Gastrocnemius medialis (tissue), 4 donors: ENCODE results near the gene CDK11B. TPM values are rescaled to one million over a fixed set of nuclear protein-coding genes. Genes with fewer than 3 reads are reported as not detected.

ENCODE experiments used
- ATAC-seq, 2 donors: fragments of 150-250 bp; one replicate each; pipeline ENCODE4 v1.9.1; 2016
- DNase-seq, 2 donors: peaks; one replicate each; pipeline ENCODE4 v3.0.0-alpha.2; 2019
- H3K27ac ChIP-seq, 4 donors: fragments of 200-600 bp; sonication (generic); 1 replicate in 1 of 4; 2 replicates in 3 of 4; pipeline ENCODE4 v1.5.1; 2016 to 2018; ENCODE audit warnings: mild to moderate bottlenecking in 2 of 4, moderate library complexity in 1 of 4
- H3K27me3 ChIP-seq, 3 donors: fragments of 200-600 bp; sonication (generic) in 2 of 3; 1 replicate in 1 of 3; 2 replicates in 2 of 3; pipeline versions ENCODE4 v1.5.1 to v1.6.0; 2016 to 2019; ENCODE audit warnings: mild to moderate bottlenecking in 1 of 3, moderate library complexity in 1 of 3
- H3K36me3 ChIP-seq, 2 donors: fragments of 200-600 bp; sonication (generic) in 1 of 2; one replicate each; pipeline ENCODE4 v1.5.1; 2017 to 2018
- H3K4me1 ChIP-seq, 2 donors: fragments of 200-600 bp; sonication (generic) in 1 of 2; one replicate each; pipeline ENCODE4 v1.5.1; 2016 to 2017; ENCODE audit warnings: mild to moderate bottlenecking in 2 of 2
- H3K4me3 ChIP-seq, 4 donors: fragments of 200-600 bp; sonication (generic) in 3 of 4; 1 replicate in 1 of 4; 2 replicates in 3 of 4; pipeline ENCODE4 v1.5.1; 2016 to 2019; ENCODE audit warnings: mild to moderate bottlenecking in 2 of 4
- H3K9me3 ChIP-seq, 3 donors: fragments of 200-600 bp; sonication (generic) in 2 of 3; 1 replicate in 1 of 3; 2 replicates in 2 of 3; pipeline ENCODE4 v1.5.1; 2016 to 2019
- POLR2A ChIP-seq, 2 donors: fragments of 450-650 bp; IDR thresholded peaks; one replicate each; pipeline ENCODE4 v1.6.1; 2017; ENCODE audit warnings: antibody characterized with exemption in 2 of 2, mild to moderate bottlenecking in 2 of 2, moderate library complexity in 2 of 2
- in situ Hi-C, 4 donors: fragments of 200-750 bp; cut with MboI; loops; one replicate each; pipeline versions ENCODE4 v1.15.0 to v1.8.0; 2017; ENCODE audit warnings: low sequenced_read_pairs in 4 of 4
- intact Hi-C: fragments of 100-400 bp; cut with DNase I; formaldehyde crosslinking; loops from one replicate; pipeline ENCODE4 v1.15.1; 2023; ENCODE audit warnings: low total_unique reads
- total RNA-seq, 4 donors: library from RNA; depleted of rRNA; stranded (reverse); fragments of >200 nt; gene quantifications; one replicate each; pipeline versions ENCODE4 v1.1.0 to v1.2.3, GENCODE V29; 2016
- TF ChIP-seq, protein P1 (sequence below), 5 experiments: fragments of 450-650 bp in 3 of 5; fragments of 200-600 bp in 2 of 5; sonication (generic) in 2 of 5; IDR thresholded peaks in 4 of 5; conservative IDR thresholded peaks in 1 of 5; 1 replicate in 4 of 5; 2 replicates in 1 of 5; pipeline ENCODE4 v1.5.1; 2016 to 2019; ENCODE audit warnings: antibody characterized with exemption in 5 of 5, mild to moderate bottlenecking in 3 of 5, moderate library complexity in 3 of 5

Gene CDK11B
- total RNA-seq, 4 donors from 2014 or later = 19.5 to 49.0 (median 42.2) TPM

DNA sequence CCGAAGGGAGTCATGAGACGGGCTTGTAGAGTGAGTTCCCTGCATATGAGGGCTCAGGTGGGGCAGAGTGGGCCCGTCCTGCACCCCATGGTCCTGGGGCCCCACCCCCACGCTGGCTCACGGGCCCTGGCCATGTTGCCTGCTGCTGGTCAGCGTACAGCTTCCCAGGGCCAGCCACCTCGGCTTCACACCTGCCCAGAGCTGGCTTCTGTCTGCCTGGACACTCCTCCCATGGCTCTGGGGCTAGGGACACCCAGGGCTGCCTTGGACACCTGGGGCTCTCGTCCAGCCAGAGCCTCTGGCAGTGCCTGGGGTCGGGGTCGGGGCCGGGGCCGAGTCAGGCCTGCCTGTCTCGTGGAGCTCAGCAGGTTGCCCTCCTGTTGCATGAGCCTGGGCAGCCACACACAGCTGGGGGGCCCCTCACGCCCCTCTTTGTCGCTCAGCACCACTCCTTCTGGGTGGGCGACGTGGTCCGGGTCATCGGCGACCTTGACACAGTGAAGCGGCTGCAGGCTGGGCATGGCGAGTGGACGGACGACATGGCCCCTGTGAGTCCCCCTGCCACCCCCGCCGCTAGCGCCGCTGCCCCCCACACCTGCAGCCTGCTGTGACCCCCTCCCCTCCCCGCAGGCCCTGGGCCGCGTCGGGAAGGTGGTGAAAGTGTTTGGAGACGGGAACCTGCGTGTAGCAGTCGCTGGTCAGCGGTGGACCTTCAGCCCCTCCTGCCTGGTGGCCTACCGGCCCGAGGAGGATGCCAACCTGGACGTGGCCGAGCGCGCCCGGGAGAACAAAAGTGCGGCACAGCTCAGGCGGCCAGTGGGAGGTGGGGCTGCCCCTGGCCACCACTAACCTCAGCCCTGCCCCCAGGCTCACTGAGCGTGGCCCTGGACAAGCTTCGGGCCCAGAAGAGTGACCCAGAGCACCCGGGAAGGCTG is 32.3 kb downstream of the CDK11B start:
- TF ChIP-seq, protein P1, sequence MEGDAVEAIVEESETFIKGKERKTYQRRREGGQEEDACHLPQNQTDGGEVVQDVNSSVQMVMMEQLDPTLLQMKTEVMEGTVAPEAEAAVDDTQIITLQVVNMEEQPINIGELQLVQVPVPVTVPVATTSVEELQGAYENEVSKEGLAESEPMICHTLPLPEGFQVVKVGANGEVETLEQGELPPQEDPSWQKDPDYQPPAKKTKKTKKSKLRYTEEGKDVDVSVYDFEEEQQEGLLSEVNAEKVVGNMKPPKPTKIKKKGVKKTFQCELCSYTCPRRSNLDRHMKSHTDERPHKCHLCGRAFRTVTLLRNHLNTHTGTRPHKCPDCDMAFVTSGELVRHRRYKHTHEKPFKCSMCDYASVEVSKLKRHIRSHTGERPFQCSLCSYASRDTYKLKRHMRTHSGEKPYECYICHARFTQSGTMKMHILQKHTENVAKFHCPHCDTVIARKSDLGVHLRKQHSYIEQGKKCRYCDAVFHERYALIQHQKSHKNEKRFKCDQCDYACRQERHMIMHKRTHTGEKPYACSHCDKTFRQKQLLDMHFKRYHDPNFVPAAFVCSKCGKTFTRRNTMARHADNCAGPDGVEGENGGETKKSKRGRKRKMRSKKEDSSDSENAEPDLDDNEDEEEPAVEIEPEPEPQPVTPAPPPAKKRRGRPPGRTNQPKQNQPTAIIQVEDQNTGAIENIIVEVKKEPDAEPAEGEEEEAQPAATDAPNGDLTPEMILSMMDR (IDR thresholded peaks at IDR 0.05 in 4 of 5, conservative IDR thresholded peaks at IDR 0.05 in 1 of 5) = no peak
- TF ChIP-seq POLR2A (IDR thresholded peaks at IDR 0.05) = no peak
- intact Hi-C loops (no loop called here), in situ Hi-C loops (no loop called here)
- Histone ChIP-seq H3K27me3 (peaks cover 0 to 2% (median 0%) of the 10 kb centered on the region in 3 donors), H3K36me3 (peaks cover 0 to 18% of the 10 kb centered on the region in 2 donors), H3K9me3 (no peaks in the 10 kb centered on the region), H3K4me3 (no peak overlapping the region), H3K4me1 (peaks cover 18 to 29% of the 10 kb centered on the region in 2 donors), H3K27ac (no peak overlapping the region)
- DNase-seq = no peak
- no peak for ATAC-seq

- Histone ChIP-seq H3K9me3 (no peaks in the 10 kb centered on the region), H3K36me3 (peaks cover 0 to 18% of the 10 kb centered on the region in 2 donors), H3K27me3 (no peaks in the 10 kb centered on the region), H3K27ac (no peak overlapping the region), H3K4me3 (no peak overlapping the region), H3K4me1 (peaks cover 24 to 36% of the 10 kb centered on the region in 2 donors)
- TF ChIP-seq POLR2A (IDR thresholded peaks at IDR 0.05) = no peak
- TF ChIP-seq, protein P1 (IDR thresholded peaks at IDR 0.05 in 4 of 5, conservative IDR thresholded peaks at IDR 0.05 in 1 of 5) = no peak
- DNase-seq = no peak
- in situ Hi-C loops (no loop called here), intact Hi-C loops (no loop called here)
- ATAC-seq = no peak
These were observed 33.0 kb downstream of the CDK11B start for GRCh38 chr1:1625824-1626206.

DNA sequence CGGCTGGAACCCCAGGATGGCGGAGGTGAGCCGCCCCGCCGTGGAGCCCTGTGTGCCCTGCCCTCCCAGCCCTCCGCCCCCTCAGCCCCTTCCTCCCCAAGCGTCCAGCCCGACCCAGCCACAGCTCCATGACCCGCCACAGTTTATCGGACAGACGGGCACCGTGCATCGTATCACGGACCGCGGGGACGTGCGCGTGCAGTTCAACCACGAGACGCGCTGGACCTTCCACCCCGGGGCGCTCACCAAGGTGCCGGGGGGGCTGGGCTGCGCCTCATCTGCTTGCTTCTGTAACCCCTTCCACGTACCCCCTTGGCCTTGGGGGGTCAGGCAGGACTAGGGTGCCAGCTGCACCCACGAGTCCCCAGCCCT is 33.4 kb downstream of the CDK11B start:
- intact Hi-C loops = no loop called here
- Histone ChIP-seq H3K27ac (peak overlapping the region in 1 of 4 donors; percentile 25), H3K36me3 (peaks cover 0 to 18% of the 10 kb centered on the region in 2 donors), H3K27me3 (no peaks in the 10 kb centered on the region), H3K4me1 (peaks cover 29 to 36% of the 10 kb centered on the region in 2 donors), H3K4me3 (no peak overlapping the region), H3K9me3 (no peaks in the 10 kb centered on the region)
- in situ Hi-C loops = no loop called here
- no peak for DNase-seq
- TF ChIP-seq POLR2A (IDR thresholded peaks at IDR 0.05) = no peak
- TF ChIP-seq, protein P1 (IDR thresholded peaks at IDR 0.05 in 4 of 5, conservative IDR thresholded peaks at IDR 0.05 in 1 of 5) = no peak
- no peak for ATAC-seq

- Histone ChIP-seq H3K4me3 (no peak overlapping the region), H3K27ac (peak overlapping the region in 1 of 4 donors; percentile 25)
These were observed 34.1 kb downstream of the CDK11B start for GRCh38 chr1:1624443-1625403.

More at GRCh38 chr1:1624443-1625403, 34.1 kb downstream of the CDK11B start:
- intact Hi-C loops (no loop called here), in situ Hi-C loops (no loop called here)
- DNase-seq (no peak), ATAC-seq (no peak)
- H3K36me3 ChIP-seq = peaks cover 0 to 18% of the 10 kb centered on the region in 2 donors
- no peaks in the 10 kb centered on the region for H3K9me3 ChIP-seq
- no peaks in the 10 kb centered on the region for H3K27me3 ChIP-seq
- TF ChIP-seq, protein P1 (IDR thresholded peaks at IDR 0.05 in 4 of 5, conservative IDR thresholded peaks at IDR 0.05 in 1 of 5) = no peak
- no peak for TF ChIP-seq POLR2A (IDR thresholded peaks at IDR 0.05)
- H3K4me1 ChIP-seq = peaks cover 35 to 42% of the 10 kb centered on the region in 2 donors
